ENCODE measurements around the gene TTN.

TTN gene

DNA sequence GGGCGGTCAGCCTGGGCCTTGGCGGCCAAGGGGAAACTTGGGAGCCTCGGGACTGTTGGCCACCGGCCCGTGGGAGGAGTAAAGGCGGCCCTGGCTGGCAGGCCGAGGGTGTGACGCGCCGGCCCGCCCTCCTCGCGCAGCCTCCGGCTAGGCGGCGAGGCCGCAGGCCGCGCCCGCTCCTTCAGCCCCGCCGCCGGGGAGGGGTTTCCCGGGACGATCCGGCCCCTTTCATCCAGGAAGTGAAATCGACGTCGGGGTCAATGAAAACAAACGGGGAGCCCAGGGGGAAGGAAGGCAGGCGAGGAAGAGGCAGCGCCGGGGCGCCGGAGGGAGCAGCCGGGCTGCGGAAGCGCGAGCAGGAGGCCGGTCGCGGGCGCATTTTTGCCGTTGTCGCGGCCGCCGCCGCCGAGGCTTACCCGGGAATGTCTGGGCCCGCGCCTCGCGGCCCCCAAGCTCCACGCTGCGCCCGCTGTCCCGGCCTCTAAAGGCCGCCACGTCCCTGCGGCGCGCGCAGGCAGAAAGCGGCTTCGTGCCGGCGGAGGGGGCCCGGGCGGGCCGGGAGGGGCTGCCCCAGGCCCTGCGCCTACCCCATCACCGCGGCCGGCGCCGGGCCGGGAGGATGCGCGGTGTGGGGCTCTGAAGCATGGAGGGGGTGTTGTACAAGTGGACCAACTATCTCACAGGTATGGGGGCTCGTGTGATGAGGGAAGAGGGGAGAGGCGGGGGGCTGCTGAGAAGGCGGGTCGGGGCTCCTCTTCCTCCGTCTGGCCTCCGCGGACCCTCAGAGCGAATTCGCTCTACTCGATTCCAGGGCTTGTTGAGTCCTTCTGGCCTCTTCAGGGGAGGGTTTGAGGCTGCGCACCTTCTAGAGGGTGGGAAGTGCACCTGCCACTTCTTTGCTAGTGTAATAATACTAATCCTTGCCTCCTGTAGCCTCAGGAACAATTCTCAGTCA, 326.7 kb downstream of the TTN start, which contains the start of gene PLEKHA3:
Gene PLEKHA3 (plus strand): TSS at position 231 of the 955 bp plus-strand sequence. CDS start 413 bp downstream, at position 644.
- DNase-seq = peak; percentile 87

DNA sequence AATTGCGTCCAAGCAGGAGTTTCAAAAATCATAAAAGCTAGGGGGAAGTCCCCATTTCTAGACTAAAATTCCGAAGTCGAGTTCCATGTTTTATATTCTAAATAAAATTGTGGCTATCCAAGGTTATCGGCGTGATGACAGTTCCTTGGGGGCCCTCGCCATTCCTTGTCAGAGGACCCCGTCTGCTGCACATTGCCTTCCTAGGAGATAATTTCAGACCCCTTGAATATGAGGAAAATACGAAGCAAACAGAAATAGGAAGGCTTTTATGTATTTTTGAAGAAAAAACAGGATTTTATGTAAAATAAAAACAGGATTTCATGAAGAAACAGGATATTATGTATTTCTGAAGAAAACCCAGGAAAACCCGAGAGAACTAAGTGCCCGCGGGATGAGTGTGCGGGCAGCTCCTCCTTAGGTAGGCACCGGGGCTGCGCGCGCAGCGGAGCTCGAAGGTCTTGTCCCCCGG, 327.4 kb downstream of the TTN start:
- no peak for DNase-seq

DNA sequence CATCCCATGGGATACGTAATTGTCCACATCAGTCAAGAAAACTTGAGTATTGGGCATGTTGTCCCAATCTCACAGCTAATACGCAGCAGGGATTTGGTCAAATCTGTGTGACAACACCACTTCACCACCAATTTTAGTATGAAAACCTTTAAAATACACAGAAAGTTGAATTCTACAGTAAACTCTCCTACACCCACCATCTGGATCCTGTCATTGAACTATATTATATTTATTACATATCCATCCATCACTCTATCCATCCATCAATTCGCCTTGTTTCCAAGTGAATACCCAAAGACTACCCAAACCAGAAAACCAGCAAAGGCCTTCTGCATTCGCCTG, 328.0 kb downstream of the TTN start:
- no peak for DNase-seq

DNA sequence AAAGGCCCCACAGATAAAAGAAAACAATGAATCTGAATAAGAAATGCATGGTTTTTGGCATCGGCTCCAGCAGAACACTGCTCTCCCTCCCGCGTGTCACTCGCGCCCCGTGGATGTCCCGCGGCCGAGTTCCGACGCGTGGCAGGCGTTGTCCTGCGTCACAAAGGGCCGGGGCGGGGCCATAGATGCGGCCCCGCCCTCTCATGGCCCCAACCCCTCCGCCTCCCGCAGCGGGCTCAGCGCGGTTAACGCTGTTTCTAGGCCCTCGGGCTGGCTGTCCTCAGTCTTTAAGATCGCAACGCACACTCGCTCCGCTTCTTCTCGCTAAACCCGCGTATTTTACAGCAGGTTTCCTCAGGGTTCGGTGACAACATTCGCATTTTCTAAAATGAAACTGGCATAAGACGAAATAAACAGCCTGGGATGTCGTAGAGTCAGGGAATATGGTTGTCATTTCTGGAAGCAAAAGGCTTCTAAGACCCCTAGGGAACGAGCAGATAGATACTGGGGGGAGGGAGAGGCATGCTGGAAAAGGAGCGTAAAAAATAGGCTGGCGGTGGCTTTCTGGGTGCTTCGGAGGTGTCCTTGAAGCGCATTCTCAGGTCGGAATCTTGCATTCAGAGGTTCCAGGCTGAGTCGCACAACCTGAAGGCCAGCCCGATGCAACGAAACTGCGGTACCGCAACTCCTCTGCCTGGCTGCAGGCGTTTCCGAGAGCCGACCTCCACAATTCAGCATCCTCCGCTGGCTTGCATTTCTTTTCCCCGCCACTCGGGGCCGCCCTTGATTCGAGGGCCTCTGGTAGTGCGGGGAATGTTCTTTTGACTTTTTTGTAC, 328.6 kb downstream of the TTN start, which contains the start of gene FKBP7:
Gene FKBP7 (minus strand): TSS at position 162 of the 836 bp plus-strand sequence. CDS start 101 bp downstream, at position 61.
- peak; percentile 87 for DNase-seq

DNA sequence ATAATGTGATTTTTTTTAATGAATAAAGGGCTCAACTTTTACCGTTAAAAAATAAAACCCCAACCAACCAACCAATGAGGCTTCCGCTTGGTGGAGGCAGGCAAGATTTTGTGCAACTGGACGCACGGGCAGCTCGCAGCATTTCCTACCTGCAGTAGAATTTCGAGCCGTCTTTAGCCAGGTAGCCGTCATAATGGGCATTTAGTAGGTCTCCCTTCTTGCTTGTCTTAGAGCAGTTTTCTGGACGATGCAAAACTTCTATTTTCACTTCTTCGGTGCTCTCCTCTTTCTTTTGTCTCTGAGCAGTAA, 329.1 kb downstream of the TTN start:
- no peak for DNase-seq

DNA sequence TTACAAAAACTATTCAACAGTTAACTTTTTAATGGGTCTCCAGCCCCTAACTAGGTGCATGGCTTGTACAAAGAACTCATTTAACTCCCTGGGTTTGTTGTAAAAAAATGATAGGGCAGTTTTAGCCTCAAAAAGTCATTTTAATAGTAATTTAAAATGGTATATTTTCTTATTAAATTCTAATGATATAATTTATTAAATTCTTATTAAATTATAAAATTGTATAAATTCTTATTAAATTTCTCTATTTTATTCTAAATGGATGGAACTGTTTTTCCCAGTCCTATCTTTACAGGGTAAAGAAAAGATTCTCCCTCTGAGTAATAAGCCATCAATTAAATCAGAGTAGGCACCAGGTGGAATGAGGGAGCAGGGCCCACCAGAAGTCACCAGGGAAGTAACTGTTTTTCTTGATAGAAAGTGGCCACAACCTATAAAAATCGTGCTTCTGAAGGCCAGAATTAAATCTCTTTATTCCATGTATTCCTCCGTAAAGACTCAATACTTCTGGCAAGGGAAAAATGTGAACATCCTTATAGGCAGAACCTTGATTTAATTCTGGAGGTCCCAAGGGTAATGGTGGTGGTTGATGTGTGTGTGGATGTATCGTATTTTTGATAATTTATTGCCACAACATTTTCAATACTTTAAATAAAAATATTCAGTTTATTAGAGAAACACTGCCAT, 329.6 kb downstream of the TTN start:
- no peak for DNase-seq

DNA sequence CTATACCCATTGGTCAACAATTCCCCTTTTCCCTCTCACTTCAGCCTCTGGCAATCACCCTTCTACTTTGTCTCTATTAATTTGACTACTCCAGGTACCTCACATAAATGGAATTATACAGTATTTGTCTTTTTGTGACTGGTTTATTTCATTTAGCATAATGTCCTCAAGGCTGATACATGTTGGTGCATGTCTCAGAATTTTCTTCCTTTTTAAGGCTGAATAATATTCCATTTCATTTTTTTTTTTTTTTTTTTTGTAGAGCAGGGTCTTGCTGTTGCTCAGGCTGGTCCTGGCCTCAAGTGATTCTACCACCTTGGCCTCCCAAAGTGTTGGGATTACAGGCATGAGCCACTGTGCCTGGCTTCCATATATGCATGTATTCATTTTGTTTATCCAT, 330.7 kb downstream of the TTN start:
- no peak for DNase-seq
